ENCODE data around the gene ACTG1.
A peak's percentile ranks its signal among the peaks of the same experiment; 100 is the strongest.

ACTG1 gene

GRCh38 chr17:81518113-81518784, 5.7 kb upstream of the ACTG1 start:
- no peaks in the 10 kb centered on the region; the same call in 1 of the 2 replicates for H3K79me2 ChIP-seq (ENCODE audit: insufficient read depth, low read depth)
- no peak for TF ChIP-seq CTCF (conservative IDR thresholded peaks at IDR 0.05; ENCODE audit: low read depth, low read length)
- H2AFZ ChIP-seq (ENCODE audit: low read depth), result no peak overlapping the region
- peaks cover 14% of the 10 kb centered on the region; the same call in 1 of the 2 replicates for H3K27me3 ChIP-seq (ENCODE audit: insufficient read depth, low read depth)
- no peaks in the 10 kb centered on the region for H4K20me1 ChIP-seq (ENCODE audit: insufficient read depth)
- no peak overlapping the region for H3K4me3 ChIP-seq (IDR thresholded peaks at IDR 0.05; ENCODE audit: insufficient read depth, low read depth, low read length)
- H3K4me2 ChIP-seq, result no peak overlapping the region
- no peaks in the 10 kb centered on the region for H3K36me3 ChIP-seq (ENCODE audit: insufficient read depth)
- peaks cover 7% of the 10 kb centered on the region for H3K4me1 ChIP-seq (ENCODE audit: low read depth, poor library complexity, severe bottlenecking)
- H3K27ac ChIP-seq, result no peak overlapping the region
- H3K9ac ChIP-seq, result no peak overlapping the region

GRCh38 chr17:81517339-81518112, 4.9 kb upstream of the ACTG1 start:
- H3K27me3 ChIP-seq (ENCODE audit: insufficient read depth, low read depth), result peaks cover 10% of the 10 kb centered on the region; the same call in 1 of the 2 replicates
- H3K4me3 ChIP-seq (IDR thresholded peaks at IDR 0.05; ENCODE audit: insufficient read depth, low read depth, low read length), result no peak overlapping the region
- no peaks in the 10 kb centered on the region; the same call in 1 of the 2 replicates for H3K79me2 ChIP-seq (ENCODE audit: insufficient read depth, low read depth)
- H3K36me3 ChIP-seq (ENCODE audit: insufficient read depth), result no peaks in the 10 kb centered on the region
- no peak overlapping the region for H3K4me2 ChIP-seq
- no peak overlapping the region for H3K27ac ChIP-seq
- H3K9ac ChIP-seq, result no peak overlapping the region
- H4K20me1 ChIP-seq (ENCODE audit: insufficient read depth), result no peaks in the 10 kb centered on the region; the same call in 1 of the 2 replicates
- peaks cover 7% of the 10 kb centered on the region for H3K4me1 ChIP-seq (ENCODE audit: low read depth, poor library complexity, severe bottlenecking)
- no peak overlapping the region for H2AFZ ChIP-seq (ENCODE audit: low read depth)
- TF ChIP-seq CTCF (conservative IDR thresholded peaks at IDR 0.05; ENCODE audit: low read depth, low read length), result no peak

GRCh38 chr17:81517009-81517338, 4.4 kb upstream of the ACTG1 start:
- no peak overlapping the region for H3K27ac ChIP-seq
- H3K9ac ChIP-seq, result no peak overlapping the region
- no peaks in the 10 kb centered on the region for H3K36me3 ChIP-seq (ENCODE audit: insufficient read depth)
- peaks cover 7% of the 10 kb centered on the region for H3K4me1 ChIP-seq (ENCODE audit: low read depth, poor library complexity, severe bottlenecking)
- no peak overlapping the region for H3K4me2 ChIP-seq
- no peak overlapping the region for H2AFZ ChIP-seq (ENCODE audit: low read depth)
- peaks cover 5% of the 10 kb centered on the region; the same call in 1 of the 2 replicates for H4K20me1 ChIP-seq (ENCODE audit: insufficient read depth)
- H3K4me3 ChIP-seq (IDR thresholded peaks at IDR 0.05; ENCODE audit: insufficient read depth, low read depth, low read length), result no peak overlapping the region
- TF ChIP-seq CTCF (conservative IDR thresholded peaks at IDR 0.05; ENCODE audit: low read depth, low read length), result no peak
- H3K27me3 ChIP-seq (ENCODE audit: insufficient read depth, low read depth), result peaks cover 10% of the 10 kb centered on the region; the same call in 1 of the 2 replicates
- peaks cover 5% of the 10 kb centered on the region for H3K79me2 ChIP-seq (ENCODE audit: insufficient read depth, low read depth)

- Histone ChIP-seq H3K9ac (no peak overlapping the region), H3K79me2 (ENCODE audit: insufficient read depth, low read depth) (peaks cover 11% of the 10 kb centered on the region), H3K4me3 (IDR thresholded peaks at IDR 0.05; ENCODE audit: insufficient read depth, low read depth, low read length) (no peak overlapping the region), H4K20me1 (ENCODE audit: insufficient read depth) (peaks cover 10% of the 10 kb centered on the region; the same call in 1 of the 2 replicates), H3K4me1 (ENCODE audit: low read depth, poor library complexity, severe bottlenecking) (peaks cover 8% of the 10 kb centered on the region), H2AFZ (ENCODE audit: low read depth) (no peak overlapping the region), H3K27ac (no peak overlapping the region), H3K4me2 (peak overlapping the region; percentile 61; the same call in 1 of the 2 replicates), H3K27me3 (ENCODE audit: insufficient read depth, low read depth) (peaks cover 9% of the 10 kb centered on the region; the same call in 1 of the 2 replicates), H3K36me3 (ENCODE audit: insufficient read depth) (peaks cover 4% of the 10 kb centered on the region; the same call in 1 of the 2 replicates)
- TF ChIP-seq CTCF (conservative IDR thresholded peaks at IDR 0.05; ENCODE audit: low read depth, low read length), result no peak
Observed at GRCh38 chr17:81516439-81516838, 3.8 kb upstream of the ACTG1 start.

Data from KMS-11 (cell line).